ENCODE data around the gene CPZ. TPM values are rescaled to one million over a fixed set of nuclear protein-coding genes. Genes with fewer than 3 reads are reported as not detected.

CPZ gene
- polyA plus RNA-seq, 1 experiment = 70.9 TPM

GRCh38 chr4:8645753-8646124, 53.2 kb downstream of the CPZ start:
- ChIA-PET CTCF (no interaction called here), POLR2A (no interaction called here)
- no peaks in the 10 kb centered on the region for H3K36me3 ChIP-seq (ENCODE audit: control insufficient read depth, insufficient read depth, low read length)
- no peak for TF ChIP-seq CTCF (IDR thresholded peaks at IDR 0.05; ENCODE audit: insufficient read depth, low read depth, low read length)
- H3K27me3 ChIP-seq (ENCODE audit: control insufficient read depth, insufficient read depth, low read length) = peaks cover 15% of the 10 kb centered on the region
- DNase-seq (ENCODE audit: low read depth) = no peak
- H3K4me3 ChIP-seq (ENCODE audit: low read depth, low read length) = no peak overlapping the region

GRCh38 chr4:8646296-8647093, 53.9 kb downstream of the CPZ start:
- no peak for DNase-seq (ENCODE audit: low read depth)
- ChIA-PET POLR2A (no interaction called here), CTCF (no interaction called here)
- TF ChIP-seq CTCF (IDR thresholded peaks at IDR 0.05; ENCODE audit: insufficient read depth, low read depth, low read length) = no peak
- H3K36me3 ChIP-seq (ENCODE audit: control insufficient read depth, insufficient read depth, low read length) = no peaks in the 10 kb centered on the region
- H3K4me3 ChIP-seq (ENCODE audit: low read depth, low read length) = no peak overlapping the region
- H3K27me3 ChIP-seq (ENCODE audit: control insufficient read depth, insufficient read depth, low read length) = peaks cover 16% of the 10 kb centered on the region

- Histone ChIP-seq H3K36me3 (ENCODE audit: control insufficient read depth, insufficient read depth, low read length) (no peaks in the 10 kb centered on the region), H3K4me3 (ENCODE audit: low read depth, low read length) (no peak overlapping the region), H3K27me3 (ENCODE audit: control insufficient read depth, insufficient read depth, low read length) (peaks cover 16% of the 10 kb centered on the region)
- ChIA-PET CTCF (no interaction called here), POLR2A (no interaction called here)
- no peak for DNase-seq (ENCODE audit: low read depth)
- no peak for TF ChIP-seq CTCF (IDR thresholded peaks at IDR 0.05; ENCODE audit: insufficient read depth, low read depth, low read length)
Observed at GRCh38 chr4:8647094-8647570, 54.6 kb downstream of the CPZ start.

GRCh38 chr4:8647626-8648025, 55.1 kb downstream of the CPZ start:
- CTCF ChIA-PET = interaction anchor here (0.8 kb wide), 1 partner anchor 74 kb away, joined by 3 read pairs; no protein-coding TSS in a partner anchor
- TF ChIP-seq CTCF (IDR thresholded peaks at IDR 0.05; ENCODE audit: insufficient read depth, low read depth, low read length) = no peak
- peaks cover 16% of the 10 kb centered on the region for H3K27me3 ChIP-seq (ENCODE audit: control insufficient read depth, insufficient read depth, low read length)
- POLR2A ChIA-PET = no interaction called here
- no peak for DNase-seq (ENCODE audit: low read depth)
- no peak overlapping the region for H3K4me3 ChIP-seq (ENCODE audit: low read depth, low read length)
- H3K36me3 ChIP-seq (ENCODE audit: control insufficient read depth, insufficient read depth, low read length) = no peaks in the 10 kb centered on the region

GRCh38 chr4:8648296-8648695, 55.7 kb downstream of the CPZ start:
- no peak for DNase-seq (ENCODE audit: low read depth)
- no peak for TF ChIP-seq CTCF (IDR thresholded peaks at IDR 0.05; ENCODE audit: insufficient read depth, low read depth, low read length)
- Histone ChIP-seq H3K27me3 (ENCODE audit: control insufficient read depth, insufficient read depth, low read length) (peaks cover 16% of the 10 kb centered on the region), H3K4me3 (ENCODE audit: low read depth, low read length) (no peak overlapping the region), H3K36me3 (ENCODE audit: control insufficient read depth, insufficient read depth, low read length) (no peaks in the 10 kb centered on the region)
- ChIA-PET POLR2A (no interaction called here), CTCF (interaction anchor here (0.8 kb wide), 1 partner anchor 74 kb away, joined by 3 read pairs; no protein-coding TSS in a partner anchor)
